Naive B cell (primary cell): ENCODE results near the gene PLN. TPM values are rescaled to one million over a fixed set of nuclear protein-coding genes. Genes with fewer than 3 reads are reported as not detected.
A peak's percentile ranks its signal among the peaks of the same experiment; 100 is the strongest.

Source experiments
- ATAC-seq, 2 donors: fragments of 150-1000 bp; cut with Tn5 transposase; 2 replicates each; pipeline ENCODE4 v1.10.0; 2021; ENCODE audit warnings: low read depth in 2 of 2, mild to moderate bottlenecking in 2 of 2, moderate library complexity in 2 of 2
- DNase-seq: peaks from one replicate; pipeline ENCODE4 v3.0.0; 2022
- H3K27ac Mint-ChIP-seq, 6 donors: one replicate each; pipeline ENCODE4 v1.8.0; 2020 to 2022; ENCODE audit warnings: mild to moderate bottlenecking in 6 of 6, mixed read lengths in 6 of 6, moderate library complexity in 5 of 6, inconsistent platforms in 2 of 6
- H3K27me3 Mint-ChIP-seq, 3 donors: one replicate each; pipeline ENCODE4 v1.8.0; 2021 to 2022; ENCODE audit warnings: mixed read lengths in 3 of 3, mild to moderate bottlenecking in 1 of 3
- H3K36me3 Mint-ChIP-seq, 2 donors: one replicate each; pipeline ENCODE4 v1.8.0; 2020 to 2022; ENCODE audit warnings: mixed read lengths in 2 of 2, inconsistent platforms in 1 of 2, mild to moderate bottlenecking in 1 of 2
- H3K4me1 Mint-ChIP-seq, 3 donors: one replicate each; pipeline ENCODE4 v1.8.0; 2020 to 2022; ENCODE audit warnings: mixed read lengths in 3 of 3, inconsistent platforms in 1 of 3, mild to moderate bottlenecking in 1 of 3, moderate library complexity in 1 of 3
- H3K4me3 Mint-ChIP-seq, 8 donors: one replicate each; pipeline ENCODE4 v1.8.0; 2020 to 2022; ENCODE audit warnings: mild to moderate bottlenecking in 8 of 8, mixed read lengths in 8 of 8, moderate library complexity in 8 of 8, inconsistent platforms in 2 of 8
- H3K9me3 Mint-ChIP-seq, 7 donors: one replicate each; pipeline ENCODE4 v1.8.0; 2020 to 2022; ENCODE audit warnings: mixed read lengths in 7 of 7, mild to moderate bottlenecking in 5 of 7, inconsistent platforms in 2 of 7, moderate library complexity in 1 of 7
- polyA plus RNA-seq, 6 donors: library from polyadenylated mRNA; unstranded; fragments of 300-500 nt; fragmentation: Illumina TruSeq; gene quantifications; one replicate each; pipeline ENCODE4 v1.2.3, GENCODE V29; 2021; ENCODE audit warnings: low read depth in 6 of 6

Gene PLN
- polyA plus RNA-seq, 6 donors from 2014 or later: 0.13 to 0.29 (median 0.23) TPM; not detected in 3

GRCh38 chr6:118569498-118569897, 21.4 kb downstream of the PLN start:
- no peaks in the 10 kb centered on the region for H3K27me3 Mint-ChIP-seq
- no peak overlapping the region for H3K4me3 Mint-ChIP-seq
- peaks cover 7 to 13% (median 8%) of the 10 kb centered on the region in 7 donors for H3K9me3 Mint-ChIP-seq
- peak overlapping the region in 1 of 6 donors; percentile 59 for H3K27ac Mint-ChIP-seq
- peaks cover 10 to 13% (median 12%) of the 10 kb centered on the region in 3 donors for H3K4me1 Mint-ChIP-seq
- no peak for ATAC-seq
- DNase-seq: no peak
- peaks cover 9 to 11% of the 10 kb centered on the region in 2 donors for H3K36me3 Mint-ChIP-seq

- peaks cover 15 to 25% (median 24%) of the 10 kb centered on the region in 7 donors for H3K9me3 Mint-ChIP-seq
- H3K4me1 Mint-ChIP-seq: peaks cover under 1 to 3% (median 1%) of the 10 kb centered on the region in 3 donors
- peak overlapping the region in 1 of 6 donors; percentile 65 for H3K27ac Mint-ChIP-seq
- peaks cover 25% of the 10 kb centered on the region in 2 donors for H3K36me3 Mint-ChIP-seq
- H3K27me3 Mint-ChIP-seq: no peaks in the 10 kb centered on the region
- DNase-seq: no peak
- H3K4me3 Mint-ChIP-seq: no peak overlapping the region
- ATAC-seq: no peak
These were observed 23.0 kb downstream of the PLN start for GRCh38 chr6:118571121-118571520.

- no peak for ATAC-seq
- Mint-ChIP-seq H3K4me1 (peaks cover 0 to 3% (median 2%) of the 10 kb centered on the region in 3 donors), H3K4me3 (no peak overlapping the region), H3K27ac (peak overlapping the region in 1 of 6 donors; percentile 7), H3K36me3 (peaks cover 44 to 46% of the 10 kb centered on the region in 2 donors), H3K27me3 (no peaks in the 10 kb centered on the region), H3K9me3 (peaks cover 22 to 56% (median 51%) of the 10 kb centered on the region in 7 donors)
- no peak for DNase-seq
These were observed 26.2 kb downstream of the PLN start for GRCh38 chr6:118574051-118574865.

GRCh38 chr6:118577972-118578371, 29.9 kb downstream of the PLN start:
- Mint-ChIP-seq H3K9me3 (peaks cover 29 to 76% (median 65%) of the 10 kb centered on the region in 7 donors), H3K4me3 (no peak overlapping the region), H3K4me1 (peaks cover 2 to 20% (median 18%) of the 10 kb centered on the region in 3 donors), H3K27ac (no peak overlapping the region), H3K36me3 (peaks cover 65 to 76% of the 10 kb centered on the region in 2 donors), H3K27me3 (no peaks in the 10 kb centered on the region)
- no peak for ATAC-seq
- DNase-seq: no peak

- Mint-ChIP-seq H3K9me3 (peaks cover 29 to 76% (median 62%) of the 10 kb centered on the region in 7 donors), H3K27ac (no peak overlapping the region), H3K36me3 (peaks cover 62 to 76% of the 10 kb centered on the region in 2 donors), H3K4me1 (peaks cover 2 to 20% (median 18%) of the 10 kb centered on the region in 3 donors), H3K27me3 (no peaks in the 10 kb centered on the region), H3K4me3 (no peak overlapping the region)
- DNase-seq (no peak), ATAC-seq (no peak)
These were observed 30.5 kb downstream of the PLN start for GRCh38 chr6:118578617-118579016.

- Mint-ChIP-seq H3K27ac (peak overlapping the region in 1 of 6 donors; percentile 14), H3K27me3 (no peaks in the 10 kb centered on the region), H3K9me3 (peaks cover 19 to 65% (median 52%) of the 10 kb centered on the region in 7 donors), H3K36me3 (peaks cover 51 to 64% of the 10 kb centered on the region in 2 donors), H3K4me1 (peaks cover 2 to 20% (median 18%) of the 10 kb centered on the region in 3 donors), H3K4me3 (no peak overlapping the region)
- no peak for DNase-seq
- ATAC-seq: no peak
These were observed 31.7 kb downstream of the PLN start for GRCh38 chr6:118579786-118580185.

GRCh38 chr6:118580585-118581419, 32.7 kb downstream of the PLN start:
- Mint-ChIP-seq H3K36me3 (peaks cover 44 to 54% of the 10 kb centered on the region in 2 donors), H3K27me3 (no peaks in the 10 kb centered on the region), H3K27ac (peak overlapping the region in 3 of 6 donors; percentile 7 to 34 (median 19)), H3K4me3 (peak overlapping the region in 1 of 8 donors; percentile 51), H3K9me3 (peaks cover 18 to 55% (median 44%) of the 10 kb centered on the region in 7 donors), H3K4me1 (peaks cover 2 to 20% (median 18%) of the 10 kb centered on the region in 3 donors)
- ATAC-seq (peak; percentile 56 to 63), DNase-seq (peak; percentile 17)

GRCh38 chr6:118581489-118581959, 33.4 kb downstream of the PLN start:
- Mint-ChIP-seq H3K4me1 (peaks cover 2 to 20% (median 18%) of the 10 kb centered on the region in 3 donors), H3K9me3 (peaks cover 13 to 47% (median 37%) of the 10 kb centered on the region in 7 donors), H3K36me3 (peaks cover 44 to 48% of the 10 kb centered on the region in 2 donors), H3K27me3 (no peaks in the 10 kb centered on the region), H3K27ac (peak overlapping the region in 2 of 6 donors; percentile 21 to 50), H3K4me3 (no peak overlapping the region)
- DNase-seq (no peak), ATAC-seq (no peak)

- H3K27me3 Mint-ChIP-seq: no peaks in the 10 kb centered on the region
- peaks cover 6 to 14% (median 8%) of the 10 kb centered on the region in 7 donors for H3K9me3 Mint-ChIP-seq
- peaks cover 3 to 26% (median 17%) of the 10 kb centered on the region in 3 donors for H3K4me1 Mint-ChIP-seq
- no peak overlapping the region for H3K27ac Mint-ChIP-seq
- H3K4me3 Mint-ChIP-seq: no peak overlapping the region
- ATAC-seq (no peak), DNase-seq (no peak)
- H3K36me3 Mint-ChIP-seq: peaks cover 27 to 30% of the 10 kb centered on the region in 2 donors
These were observed 36.8 kb downstream of the PLN start for GRCh38 chr6:118584911-118585310.

- no peak overlapping the region for H3K4me3 Mint-ChIP-seq
- H3K27me3 Mint-ChIP-seq: no peaks in the 10 kb centered on the region
- ATAC-seq (no peak), DNase-seq (no peak)
- peaks cover 6 to 31% (median 14%) of the 10 kb centered on the region in 3 donors for H3K4me1 Mint-ChIP-seq
- no peaks in the 10 kb centered on the region for H3K9me3 Mint-ChIP-seq
- H3K36me3 Mint-ChIP-seq: peaks cover 15 to 17% of the 10 kb centered on the region in 2 donors
- H3K27ac Mint-ChIP-seq: peak overlapping the region in 2 of 6 donors; percentile 36 to 42
These were observed 38.8 kb downstream of the PLN start for GRCh38 chr6:118586746-118587485.

GRCh38 chr6:118588626-118589025, 40.5 kb downstream of the PLN start:
- Mint-ChIP-seq H3K4me3 (no peak overlapping the region), H3K27ac (peak overlapping the region in 1 of 6 donors; percentile 71)

GRCh38 chr6:118589186-118589585, 41.1 kb downstream of the PLN start:
- Mint-ChIP-seq H3K27ac (peak overlapping the region in 2 of 6 donors; percentile 3 to 15), H3K4me1 (peaks cover 6 to 23% (median 10%) of the 10 kb centered on the region in 3 donors), H3K36me3 (peaks cover 9 to 11% of the 10 kb centered on the region in 2 donors), H3K4me3 (no peak overlapping the region), H3K9me3 (no peaks in the 10 kb centered on the region), H3K27me3 (no peaks in the 10 kb centered on the region)
- no peak for ATAC-seq
- no peak for DNase-seq

More at GRCh38 chr6:118588626-118589025, 40.5 kb downstream of the PLN start:
- ATAC-seq (no peak), DNase-seq (no peak)
- peaks cover 9 to 11% of the 10 kb centered on the region in 2 donors for H3K36me3 Mint-ChIP-seq
- no peaks in the 10 kb centered on the region for H3K9me3 Mint-ChIP-seq
- H3K27me3 Mint-ChIP-seq: no peaks in the 10 kb centered on the region
- peaks cover 5 to 23% (median 6%) of the 10 kb centered on the region in 3 donors for H3K4me1 Mint-ChIP-seq
